ENCODE results near the gene CREB3L1. TPM values are rescaled to one million over a fixed set of nuclear protein-coding genes. Genes with fewer than 3 reads are reported as not detected.
A peak's percentile ranks its signal among the peaks of the same experiment; 100 is the strongest.

The CREB3L1 gene
- total and polyA plus RNA-seq, 2 experiments from 2014 or later, result 8.5 to 10.4 TPM

GRCh38 chr11:46235777-46236688 lies 41.4 kb upstream of the CREB3L1 start:
- Histone ChIP-seq H3F3A (replicated peaks; ENCODE audit: low read depth) (peaks cover 20% of the 10 kb centered on the region), H3K9me2 (ENCODE audit: insufficient read depth) (no peaks in the 10 kb centered on the region), H3K4me3 (no peak overlapping the region), H2AFZ (no peak overlapping the region), H3K36me3 (ENCODE audit: insufficient read depth) (no peaks in the 10 kb centered on the region), H3K27me3 (ENCODE audit: insufficient read depth) (peaks cover 32% of the 10 kb centered on the region), H4K20me1 (replicated peaks; ENCODE audit: insufficient read depth) (no peaks in the 10 kb centered on the region), H3K79me2 (replicated peaks; ENCODE audit: insufficient read depth) (no peaks in the 10 kb centered on the region), H3K27ac (ENCODE audit: low read depth) (no peak overlapping the region), H3K4me2 (peak overlapping the region; percentile 98), H3K4me1 (ENCODE audit: insufficient read depth) (peaks cover 31% of the 10 kb centered on the region)
- H3K9me3 Mint-ChIP-seq, result peaks cover 10% of the 10 kb centered on the region; the same call in 1 of the 3 replicates
- H3K36me3 Mint-ChIP-seq (ENCODE audit: low read depth), result peaks cover 4% of the 10 kb centered on the region
- DNase-seq (ENCODE audit: low spot score) (no peak), ATAC-seq (no peak)
- TF ChIP-seq EZH2 (IDR thresholded peaks at IDR 0.05; ENCODE audit: low read depth, unreplicated experiment), result no peak
- no peak for TF ChIP-seq REST (IDR thresholded peaks at IDR 0.05; ENCODE audit: unreplicated experiment)
- no peak for TF ChIP-seq ETS1 (IDR thresholded peaks at IDR 0.05)
- no peak for TF ChIP-seq POLR2AphosphoS5 (IDR thresholded peaks at IDR 0.05; ENCODE audit: low read depth)
- no peak for TF ChIP-seq JUNB (IDR thresholded peaks at IDR 0.05; ENCODE audit: unreplicated experiment)
- TF ChIP-seq CTCF (conservative IDR thresholded peaks at IDR 0.05; ENCODE audit: low read depth in 2 of 2), result no peak
- H3K27ac Mint-ChIP-seq, result no peak overlapping the region
- H3K4me3 Mint-ChIP-seq, result peak overlapping the region; percentile 77
- peaks cover 30% of the 10 kb centered on the region for H3K4me1 Mint-ChIP-seq
- peaks cover 21% of the 10 kb centered on the region for H3K27me3 Mint-ChIP-seq (ENCODE audit: insufficient read depth, low read depth, poor library complexity)

- ATAC-seq (no peak), DNase-seq (ENCODE audit: low spot score) (no peak)
- H3K4me3 ChIP-seq, result peak overlapping the region; percentile 81
- Mint-ChIP-seq H3K9me3 (peaks cover 10% of the 10 kb centered on the region; the same call in 1 of the 3 replicates), H3K4me3 (peak overlapping the region; percentile 77), H3K27me3 (ENCODE audit: insufficient read depth, low read depth, poor library complexity) (peaks cover 23% of the 10 kb centered on the region), H3K36me3 (ENCODE audit: low read depth) (peaks cover 4% of the 10 kb centered on the region), H3K4me1 (peaks cover 34% of the 10 kb centered on the region), H3K27ac (no peak overlapping the region)
- H2AFZ ChIP-seq, result peak overlapping the region; percentile 98
- peaks cover 32% of the 10 kb centered on the region for H3K27me3 ChIP-seq (ENCODE audit: insufficient read depth)
- H3K79me2 ChIP-seq (replicated peaks; ENCODE audit: insufficient read depth), result no peaks in the 10 kb centered on the region
- H3K9me2 ChIP-seq (ENCODE audit: insufficient read depth), result peaks cover 7% of the 10 kb centered on the region; the same call in 1 of the 2 replicates
- peaks cover 20% of the 10 kb centered on the region for H3F3A ChIP-seq (replicated peaks; ENCODE audit: low read depth)
- peak overlapping the region; percentile 98 for H3K4me2 ChIP-seq
- no peaks in the 10 kb centered on the region for H4K20me1 ChIP-seq (replicated peaks; ENCODE audit: insufficient read depth)
- H3K36me3 ChIP-seq (ENCODE audit: insufficient read depth), result no peaks in the 10 kb centered on the region
- H3K4me1 ChIP-seq (ENCODE audit: insufficient read depth), result peaks cover 31% of the 10 kb centered on the region
- no peak overlapping the region for H3K27ac ChIP-seq (ENCODE audit: low read depth)
- TF ChIP-seq POLR2AphosphoS5 (IDR thresholded peaks at IDR 0.05; ENCODE audit: low read depth) (no peak), STAT1 (IDR thresholded peaks at IDR 0.05; ENCODE audit: unreplicated experiment) (no peak), REST (IDR thresholded peaks at IDR 0.05; ENCODE audit: unreplicated experiment) (no peak), ZNF114 (CRISPR knock-in tag; IDR thresholded peaks at IDR 0.05) (no peak), ETS1 (IDR thresholded peaks at IDR 0.05) (no peak), JUNB (IDR thresholded peaks at IDR 0.05; ENCODE audit: unreplicated experiment) (no peak), EZH2 (IDR thresholded peaks at IDR 0.05; ENCODE audit: low read depth, unreplicated experiment) (no peak), NANOG (IDR thresholded peaks at IDR 0.05; ENCODE audit: borderline replicate concordance) (no peak)
These were observed 40.6 kb upstream of the CREB3L1 start for GRCh38 chr11:46236918-46237247.

Measured in GM23338 (cell line).